Brain microvascular endothelial cell (primary cell): ENCODE measurements around the gene EME1.
A peak's percentile ranks its signal among the peaks of the same experiment; 100 is the strongest.

Source experiments
- DNase-seq: peaks from one replicate; pipeline ENCODE4 v3.0.0-alpha.2; 2020
- H3K27ac ChIP-seq: fragments of 250-450 bp; sonication (Bioruptor Pico); 2 replicates; pipeline ENCODE4 v1.5.1; 2020; ENCODE audit warnings: mild to moderate bottlenecking, moderate library complexity
- H3K27me3 ChIP-seq: fragments of 250-450 bp; sonication (Bioruptor Pico); replicated peaks from 2 replicates; pipeline ENCODE4 v1.5.1; 2020; ENCODE audit warnings: mild to moderate bottlenecking
- H3K36me3 ChIP-seq: fragments of 250-450 bp; sonication (Bioruptor Pico); replicated peaks from 2 replicates; pipeline ENCODE4 v1.5.1; 2020; ENCODE audit warnings: mild to moderate bottlenecking
- H3K4me3 ChIP-seq: 2 replicates; pipeline ENCODE4 v1.5.1; 2011; ENCODE audit warnings: low read depth, mild to moderate bottlenecking, control low read depth, low read length, moderate library complexity
- in situ Hi-C: cut with HindIII; loops from 2 replicates; pipeline ENCODE4 v1.10.0; 2017; ENCODE audit warnings: low sequenced_read_pairs, low pct_ligation_motif_present
- TF ChIP-seq, protein P1 (sequence below): IDR thresholded peaks from 2 replicates; pipeline ENCODE4 v1.5.1; 2011; ENCODE audit warnings: low read depth, mild to moderate bottlenecking, moderate library complexity, low read length, control low read depth, inconsistent platforms; ENCODE audit errors: missing control alignments

The EME1 gene

DNA sequence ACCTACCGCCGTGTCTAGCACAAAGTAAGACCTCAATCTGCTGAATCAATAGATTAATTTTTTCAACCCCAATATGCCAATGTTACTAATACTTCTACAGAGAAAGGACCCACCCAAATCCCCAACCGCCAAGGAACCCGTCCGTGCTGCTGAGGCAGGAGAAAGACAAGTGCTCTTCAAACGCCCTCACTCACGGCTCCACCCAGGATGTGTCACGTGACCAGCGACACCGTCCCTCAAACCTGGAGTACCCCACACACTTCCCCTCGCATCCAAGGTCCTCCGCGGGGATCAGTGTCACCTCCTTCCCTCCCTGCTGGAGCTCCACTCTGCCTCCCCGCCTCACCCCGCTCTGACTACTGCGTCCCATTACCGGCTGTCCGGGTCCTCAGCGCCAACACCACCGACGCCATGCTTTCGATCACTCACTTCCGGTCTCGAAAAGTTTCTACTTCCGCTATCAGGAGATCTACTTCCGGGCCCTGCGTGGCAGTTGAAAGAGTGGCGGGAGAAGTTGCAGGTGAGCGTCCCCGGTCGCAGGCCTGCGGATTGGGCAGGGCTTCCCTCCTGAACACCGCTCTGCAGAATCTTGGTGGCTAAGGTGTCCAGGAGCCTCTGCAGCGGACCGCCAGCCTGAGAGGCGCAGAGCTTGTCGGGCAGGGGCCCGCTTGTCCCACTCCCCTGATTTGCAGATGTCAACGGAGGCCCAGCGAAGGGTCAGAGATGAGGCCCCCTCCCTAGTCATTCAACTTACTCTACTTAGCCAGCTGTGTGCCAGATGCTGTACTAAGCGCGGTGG, at the start of gene EME1, which contains the start of gene MRPL27:
TSS of gene EME1 (plus strand) at position 472 of the 799 bp plus-strand sequence. CDS start 1,980 bp downstream, outside the sequence.
TSS of gene MRPL27 (minus strand) at position 427 of the 799 bp plus-strand sequence. CDS start at position 413, 14 bp downstream.
- TF ChIP-seq, protein P1, sequence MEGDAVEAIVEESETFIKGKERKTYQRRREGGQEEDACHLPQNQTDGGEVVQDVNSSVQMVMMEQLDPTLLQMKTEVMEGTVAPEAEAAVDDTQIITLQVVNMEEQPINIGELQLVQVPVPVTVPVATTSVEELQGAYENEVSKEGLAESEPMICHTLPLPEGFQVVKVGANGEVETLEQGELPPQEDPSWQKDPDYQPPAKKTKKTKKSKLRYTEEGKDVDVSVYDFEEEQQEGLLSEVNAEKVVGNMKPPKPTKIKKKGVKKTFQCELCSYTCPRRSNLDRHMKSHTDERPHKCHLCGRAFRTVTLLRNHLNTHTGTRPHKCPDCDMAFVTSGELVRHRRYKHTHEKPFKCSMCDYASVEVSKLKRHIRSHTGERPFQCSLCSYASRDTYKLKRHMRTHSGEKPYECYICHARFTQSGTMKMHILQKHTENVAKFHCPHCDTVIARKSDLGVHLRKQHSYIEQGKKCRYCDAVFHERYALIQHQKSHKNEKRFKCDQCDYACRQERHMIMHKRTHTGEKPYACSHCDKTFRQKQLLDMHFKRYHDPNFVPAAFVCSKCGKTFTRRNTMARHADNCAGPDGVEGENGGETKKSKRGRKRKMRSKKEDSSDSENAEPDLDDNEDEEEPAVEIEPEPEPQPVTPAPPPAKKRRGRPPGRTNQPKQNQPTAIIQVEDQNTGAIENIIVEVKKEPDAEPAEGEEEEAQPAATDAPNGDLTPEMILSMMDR, result no peak
- DNase-seq, result peak; percentile 82
- Histone ChIP-seq H3K4me3 (peak within 1 kb of the TSS; percentile 72), H3K36me3 (peaks cover 25% of the 10 kb centered on the region), H3K27me3 (no peaks in the 10 kb centered on the region), H3K27ac (peak within 1 kb of the TSS; percentile 94)
- in situ Hi-C loops, result no loop called here

- DNase-seq, result no peak
Observed at GRCh38 chr17:50325906-50326305, 47.1 kb upstream of the EME1 start.

DNA sequence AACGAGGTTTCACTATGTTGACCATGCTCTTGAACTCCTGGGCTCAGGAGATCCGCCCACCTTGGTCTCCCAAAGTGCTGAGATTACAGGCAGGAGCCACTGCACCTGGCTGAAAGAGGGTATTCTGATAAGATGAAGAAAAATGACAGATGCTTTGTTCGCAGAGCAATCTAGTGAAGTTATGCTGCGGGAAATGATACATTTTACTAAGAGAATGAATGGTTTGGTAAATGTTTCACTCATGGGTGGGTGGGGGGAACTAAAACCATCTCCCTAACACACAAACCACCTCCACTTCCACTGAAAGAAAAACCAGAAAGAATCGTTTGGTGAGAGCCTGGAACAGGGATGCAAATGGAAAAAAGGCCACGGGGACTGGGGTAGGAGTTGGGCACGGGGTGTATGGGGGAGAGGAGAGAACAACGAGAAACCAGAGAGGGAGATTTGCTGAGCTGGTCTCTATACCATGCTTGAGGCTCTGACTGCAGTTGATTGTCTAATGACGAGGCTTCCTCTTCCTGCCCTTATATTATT, 46.1 kb upstream of the EME1 start:
- H3K4me3 ChIP-seq, result no peak overlapping the region
- in situ Hi-C loops, result no loop called here
- TF ChIP-seq, protein P1, result no peak
- H3K36me3 ChIP-seq, result no peaks in the 10 kb centered on the region
- no peak for DNase-seq
- H3K27ac ChIP-seq, result no peak overlapping the region
- H3K27me3 ChIP-seq, result no peaks in the 10 kb centered on the region

More at GRCh38 chr17:50325906-50326305, 47.1 kb upstream of the EME1 start:
- TF ChIP-seq, protein P1, result no peak
- no peaks in the 10 kb centered on the region for H3K36me3 ChIP-seq
- H3K27me3 ChIP-seq, result no peaks in the 10 kb centered on the region
- in situ Hi-C loops, result no loop called here
- H3K27ac ChIP-seq, result no peak overlapping the region
- no peak overlapping the region for H3K4me3 ChIP-seq

DNA sequence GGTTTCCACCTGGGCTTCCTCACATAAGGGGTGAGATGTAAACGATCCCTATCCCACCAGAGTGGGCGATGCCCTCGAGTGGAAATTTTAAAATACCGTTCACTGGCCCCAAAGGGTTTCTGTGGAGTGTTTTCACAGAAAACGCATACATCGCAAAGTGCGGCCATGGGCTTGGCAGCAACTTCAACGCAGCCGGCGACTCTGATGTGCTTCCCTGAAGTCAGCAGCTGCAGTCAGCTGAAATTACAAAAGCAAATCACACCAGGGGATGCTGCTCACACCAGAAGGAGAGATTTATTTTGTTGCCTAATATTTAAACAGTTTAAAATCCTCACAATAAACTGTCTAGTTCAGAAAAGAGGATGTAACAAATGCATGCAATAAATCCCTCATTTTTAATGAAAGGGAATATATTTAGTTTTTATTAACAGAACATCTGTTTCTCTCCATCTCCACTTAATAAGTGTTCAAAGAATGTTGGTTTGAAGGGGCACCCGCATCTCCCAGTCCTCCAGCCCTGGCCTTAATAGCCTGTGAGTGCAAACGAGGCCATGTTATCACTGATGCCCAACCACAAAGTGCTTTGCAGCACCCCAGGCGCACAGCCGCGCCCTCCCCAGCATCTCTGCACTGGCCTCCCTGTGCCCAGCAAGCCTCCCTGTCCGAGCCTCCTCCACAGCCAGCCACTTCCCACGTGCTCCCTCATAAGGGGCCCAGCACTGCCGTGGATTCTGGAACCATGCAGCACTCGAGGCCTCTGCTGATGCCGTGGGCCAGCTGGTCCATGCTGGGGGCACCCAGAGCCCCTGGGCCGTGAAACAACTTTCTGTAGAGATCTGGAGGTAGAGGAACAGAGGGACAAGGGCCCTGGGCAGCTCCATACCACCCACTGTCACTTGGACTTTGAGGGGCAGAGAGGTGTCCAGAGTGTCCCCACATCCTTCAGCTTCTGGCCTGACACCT, 44.4 kb upstream of the EME1 start:
- Histone ChIP-seq H3K4me3 (no peak overlapping the region), H3K36me3 (no peaks in the 10 kb centered on the region), H3K27me3 (no peaks in the 10 kb centered on the region), H3K27ac (no peak overlapping the region)
- in situ Hi-C loops, result no loop called here
- no peak for DNase-seq
- TF ChIP-seq, protein P1, result no peak

- TF ChIP-seq, protein P1, result no peak
- no peaks in the 10 kb centered on the region for H3K36me3 ChIP-seq
- in situ Hi-C loops, result no loop called here
- DNase-seq, result no peak
- H3K4me3 ChIP-seq, result no peak overlapping the region
- H3K27ac ChIP-seq, result no peak overlapping the region
- no peaks in the 10 kb centered on the region for H3K27me3 ChIP-seq
Observed at GRCh38 chr17:50329716-50330115, 43.3 kb upstream of the EME1 start.
